ENCODE measurements around the gene RSPO4. TPM values are rescaled to one million over a fixed set of nuclear protein-coding genes. Genes with fewer than 3 reads are reported as not detected.

Gene RSPO4
- total and polyA plus RNA-seq, 4 donors = 0.93 to 1.0 TPM; not detected in 2

- no peaks in the 10 kb centered on the region for H3K27me3 ChIP-seq (ENCODE audit: control insufficient read depth in 1 of 2, insufficient read depth in 2 of 2, low read length in 1 of 2)
- 63 to 77% methylated on average over 7 of the region's 7 CpGs for WGBS, 2 donors
- H3K36me3 ChIP-seq (ENCODE audit: control insufficient read depth in 1 of 2, insufficient read depth in 2 of 2, low read length in 1 of 2) = no peaks in the 10 kb centered on the region
- no peaks in the 10 kb centered on the region for H3K9me3 ChIP-seq (ENCODE audit: control insufficient read depth, low read length)
- intact Hi-C loops (cut with DNase I) = no loop called here
- ATAC-seq (ENCODE audit: low FRiP score) = no peak
- no peak overlapping the region for H3K27ac ChIP-seq (ENCODE audit: low read depth in 1 of 2, low read length in 2 of 2)
- no peak for DNase-seq
- H3K4me3 ChIP-seq (ENCODE audit: low read length in 2 of 2) = no peak overlapping the region
- H3K4me1 ChIP-seq (ENCODE audit: control insufficient read depth in 1 of 2, insufficient read depth in 2 of 2, low read length in 2 of 2) = no peaks in the 10 kb centered on the region
These were observed 11.6 kb upstream of the RSPO4 start for GRCh38 chr20:1013566-1014340.

- Histone ChIP-seq H3K27ac (ENCODE audit: low read depth in 1 of 2, low read length in 2 of 2) (no peak overlapping the region), H3K27me3 (ENCODE audit: control insufficient read depth in 1 of 2, insufficient read depth in 2 of 2, low read length in 1 of 2) (no peaks in the 10 kb centered on the region), H3K9me3 (ENCODE audit: control insufficient read depth, low read length) (no peaks in the 10 kb centered on the region), H3K36me3 (ENCODE audit: control insufficient read depth in 1 of 2, insufficient read depth in 2 of 2, low read length in 1 of 2) (no peaks in the 10 kb centered on the region), H3K4me3 (ENCODE audit: low read length in 2 of 2) (no peak overlapping the region), H3K4me1 (ENCODE audit: control insufficient read depth in 1 of 2, insufficient read depth in 2 of 2, low read length in 2 of 2) (no peaks in the 10 kb centered on the region)
- intact Hi-C loops (cut with DNase I) = no loop called here
- DNase-seq (no peak), ATAC-seq (ENCODE audit: low FRiP score) (no peak)
- WGBS, 2 donors = 45 to 53% methylated on average over 10 of the region's 10 CpGs
These were observed 10.5 kb upstream of the RSPO4 start for GRCh38 chr20:1012359-1013168.

- DNase-seq (no peak), ATAC-seq (ENCODE audit: low FRiP score) (no peak)
- intact Hi-C loops (cut with DNase I) = no loop called here
- Histone ChIP-seq H3K4me1 (ENCODE audit: control insufficient read depth in 1 of 2, insufficient read depth in 2 of 2, low read length in 2 of 2) (no peaks in the 10 kb centered on the region), H3K4me3 (ENCODE audit: low read length in 2 of 2) (no peak overlapping the region), H3K36me3 (ENCODE audit: control insufficient read depth in 1 of 2, insufficient read depth in 2 of 2, low read length in 1 of 2) (no peaks in the 10 kb centered on the region), H3K27me3 (ENCODE audit: control insufficient read depth in 1 of 2, insufficient read depth in 2 of 2, low read length in 1 of 2) (no peaks in the 10 kb centered on the region), H3K27ac (ENCODE audit: low read depth in 1 of 2, low read length in 2 of 2) (no peak overlapping the region), H3K9me3 (ENCODE audit: control insufficient read depth, low read length) (no peaks in the 10 kb centered on the region)
- 87 to 93% methylated on average over 6 of the region's 6 CpGs for WGBS, 2 donors
These were observed 8.5 kb upstream of the RSPO4 start for GRCh38 chr20:1010659-1011058.

- DNase-seq (no peak), ATAC-seq (ENCODE audit: low FRiP score) (no peak)
- intact Hi-C loops (cut with DNase I) = no loop called here
- no peaks in the 10 kb centered on the region for H3K9me3 ChIP-seq (ENCODE audit: control insufficient read depth, low read length)
- no peak overlapping the region for H3K4me3 ChIP-seq (ENCODE audit: low read length in 2 of 2)
- no peaks in the 10 kb centered on the region for H3K4me1 ChIP-seq (ENCODE audit: control insufficient read depth in 1 of 2, insufficient read depth in 2 of 2, low read length in 2 of 2)
- no peaks in the 10 kb centered on the region for H3K27me3 ChIP-seq (ENCODE audit: control insufficient read depth in 1 of 2, insufficient read depth in 2 of 2, low read length in 1 of 2)
- WGBS, 2 donors = 36 to 37% methylated on average over 5 of the region's 5 CpGs
- H3K27ac ChIP-seq (ENCODE audit: low read depth in 1 of 2, low read length in 2 of 2) = no peak overlapping the region
- H3K36me3 ChIP-seq (ENCODE audit: control insufficient read depth in 1 of 2, insufficient read depth in 2 of 2, low read length in 1 of 2) = no peaks in the 10 kb centered on the region
These were observed 3.4 kb upstream of the RSPO4 start for GRCh38 chr20:1005452-1006027.

- WGBS, 2 donors = 69 to 72% methylated on average over 3 of the region's 3 CpGs
- ATAC-seq (ENCODE audit: low FRiP score) = no peak
- DNase-seq = no peak
These were observed 2.0 kb upstream of the RSPO4 start for GRCh38 chr20:1003920-1004697.

GRCh38 chr20:1002682-1003561 lies 811 bp upstream of the RSPO4 start:
- H3K4me3 ChIP-seq (ENCODE audit: low read length in 2 of 2) = no peak overlapping the region
- H3K9me3 ChIP-seq (ENCODE audit: control insufficient read depth, low read length) = no peaks in the 10 kb centered on the region
- H3K27me3 ChIP-seq (ENCODE audit: control insufficient read depth in 1 of 2, insufficient read depth in 2 of 2, low read length in 1 of 2) = no peaks in the 10 kb centered on the region
- H3K4me1 ChIP-seq (ENCODE audit: control insufficient read depth in 1 of 2, insufficient read depth in 2 of 2, low read length in 2 of 2) = no peaks in the 10 kb centered on the region
- no peak for ATAC-seq (ENCODE audit: low FRiP score)
- no peak overlapping the region for H3K27ac ChIP-seq (ENCODE audit: low read depth in 1 of 2, low read length in 2 of 2)
- no peaks in the 10 kb centered on the region for H3K36me3 ChIP-seq (ENCODE audit: control insufficient read depth in 1 of 2, insufficient read depth in 2 of 2, low read length in 1 of 2)
- no peak for DNase-seq
- intact Hi-C loops (cut with DNase I) = no loop called here
- 7 to 10% methylated on average over 12 of the region's 12 CpGs for WGBS, 2 donors

More at GRCh38 chr20:1003920-1004697, 2.0 kb upstream of the RSPO4 start:
- H3K4me3 ChIP-seq (ENCODE audit: low read length in 2 of 2) = no peak overlapping the region
- no peak overlapping the region for H3K27ac ChIP-seq (ENCODE audit: low read depth in 1 of 2, low read length in 2 of 2)
- intact Hi-C loops (cut with DNase I) = no loop called here
- no peaks in the 10 kb centered on the region for H3K36me3 ChIP-seq (ENCODE audit: control insufficient read depth in 1 of 2, insufficient read depth in 2 of 2, low read length in 1 of 2)
- no peaks in the 10 kb centered on the region for H3K9me3 ChIP-seq (ENCODE audit: control insufficient read depth, low read length)
- no peaks in the 10 kb centered on the region for H3K4me1 ChIP-seq (ENCODE audit: control insufficient read depth in 1 of 2, insufficient read depth in 2 of 2, low read length in 2 of 2)
- H3K27me3 ChIP-seq (ENCODE audit: control insufficient read depth in 1 of 2, insufficient read depth in 2 of 2, low read length in 1 of 2) = no peaks in the 10 kb centered on the region

GRCh38 chr20:1001116-1001515 lies 995 bp downstream of the RSPO4 start:
- no peaks in the 10 kb centered on the region for H3K27me3 ChIP-seq (ENCODE audit: control insufficient read depth in 1 of 2, insufficient read depth in 2 of 2, low read length in 1 of 2)
- DNase-seq = peak in 1 of 2 donors; percentile 35
- WGBS, 2 donors = 85 to 86% methylated on average over 8 of the region's 8 CpGs

More at GRCh38 chr20:1001116-1001515, 995 bp downstream of the RSPO4 start:
- H3K9me3 ChIP-seq (ENCODE audit: control insufficient read depth, low read length) = no peaks in the 10 kb centered on the region
- no peaks in the 10 kb centered on the region for H3K36me3 ChIP-seq (ENCODE audit: control insufficient read depth in 1 of 2, insufficient read depth in 2 of 2, low read length in 1 of 2)
- no peak overlapping the region for H3K27ac ChIP-seq (ENCODE audit: low read depth in 1 of 2, low read length in 2 of 2)
- intact Hi-C loops (cut with DNase I) = no loop called here
- ATAC-seq (ENCODE audit: low FRiP score) = no peak
- no peak overlapping the region for H3K4me3 ChIP-seq (ENCODE audit: low read length in 2 of 2)
- H3K4me1 ChIP-seq (ENCODE audit: control insufficient read depth in 1 of 2, insufficient read depth in 2 of 2, low read length in 2 of 2) = no peaks in the 10 kb centered on the region
